ENCODE data around the gene COMMD9.

GRCh38 chr11:36240801-36241200 lies 48.4 kb downstream of the COMMD9 start:
- TF ChIP-seq, protein P1, sequence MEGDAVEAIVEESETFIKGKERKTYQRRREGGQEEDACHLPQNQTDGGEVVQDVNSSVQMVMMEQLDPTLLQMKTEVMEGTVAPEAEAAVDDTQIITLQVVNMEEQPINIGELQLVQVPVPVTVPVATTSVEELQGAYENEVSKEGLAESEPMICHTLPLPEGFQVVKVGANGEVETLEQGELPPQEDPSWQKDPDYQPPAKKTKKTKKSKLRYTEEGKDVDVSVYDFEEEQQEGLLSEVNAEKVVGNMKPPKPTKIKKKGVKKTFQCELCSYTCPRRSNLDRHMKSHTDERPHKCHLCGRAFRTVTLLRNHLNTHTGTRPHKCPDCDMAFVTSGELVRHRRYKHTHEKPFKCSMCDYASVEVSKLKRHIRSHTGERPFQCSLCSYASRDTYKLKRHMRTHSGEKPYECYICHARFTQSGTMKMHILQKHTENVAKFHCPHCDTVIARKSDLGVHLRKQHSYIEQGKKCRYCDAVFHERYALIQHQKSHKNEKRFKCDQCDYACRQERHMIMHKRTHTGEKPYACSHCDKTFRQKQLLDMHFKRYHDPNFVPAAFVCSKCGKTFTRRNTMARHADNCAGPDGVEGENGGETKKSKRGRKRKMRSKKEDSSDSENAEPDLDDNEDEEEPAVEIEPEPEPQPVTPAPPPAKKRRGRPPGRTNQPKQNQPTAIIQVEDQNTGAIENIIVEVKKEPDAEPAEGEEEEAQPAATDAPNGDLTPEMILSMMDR (conservative IDR thresholded peaks at IDR 0.05; ENCODE audit: low read depth in 2 of 2) = no peak
- TF ChIP-seq EZH2 (IDR thresholded peaks at IDR 0.05; ENCODE audit: low read depth, unreplicated experiment) (no peak), EZH2phosphoT487 (IDR thresholded peaks at IDR 0.05; ENCODE audit: unreplicated experiment) (no peak), POLR2AphosphoS5 (IDR thresholded peaks at IDR 0.05; ENCODE audit: low read depth) (no peak), CREB1 (CRISPR knock-in tag; IDR thresholded peaks at IDR 0.05; ENCODE audit: low read depth) (no peak), JUNB (IDR thresholded peaks at IDR 0.05; ENCODE audit: unreplicated experiment) (no peak)

Measured in GM23338 (cell line).